Suppressor macrophage treated with lipopolysaccharide for 1 hour (primary cell): ENCODE results near the gene GPRIN2.

Experiments
- DNase-seq, 3 donors: peaks; one replicate each; pipeline ENCODE4 v3.0.0-alpha.2; 2020 to 2022

Gene GPRIN2

GRCh38 chr10:46547541-46548497, 8.6 kb downstream of the GPRIN2 start:
- no peak for DNase-seq

GRCh38 chr10:46546591-46547540, 9.6 kb downstream of the GPRIN2 start:
- no peak for DNase-seq

GRCh38 chr10:46545861-46546590, 10.4 kb downstream of the GPRIN2 start:
- DNase-seq: no peak

GRCh38 chr10:46544989-46545791, 11.3 kb downstream of the GPRIN2 start:
- peak; percentile 37 to 46 (median 39) for DNase-seq

GRCh38 chr10:46543466-46544377, 12.7 kb downstream of the GPRIN2 start:
- DNase-seq: no peak

- no peak for DNase-seq
Observed at GRCh38 chr10:46542567-46543465, 13.6 kb downstream of the GPRIN2 start.

GRCh38 chr10:46541735-46542566, 14.5 kb downstream of the GPRIN2 start:
- DNase-seq: no peak

GRCh38 chr10:46541017-46541661, 15.3 kb downstream of the GPRIN2 start:
- no peak for DNase-seq

GRCh38 chr10:46540412-46541016, 15.9 kb downstream of the GPRIN2 start:
- no peak for DNase-seq

- DNase-seq: no peak
Observed at GRCh38 chr10:46539596-46540411, 16.7 kb downstream of the GPRIN2 start.

GRCh38 chr10:46538717-46539426, 17.6 kb downstream of the GPRIN2 start:
- DNase-seq: no peak

- no peak for DNase-seq
Observed at GRCh38 chr10:46538155-46538554, 18.3 kb downstream of the GPRIN2 start.

- no peak for DNase-seq
Observed at GRCh38 chr10:46537309-46537708, 19.1 kb downstream of the GPRIN2 start.

- no peak for DNase-seq
Observed at GRCh38 chr10:46536781-46537180, 19.7 kb downstream of the GPRIN2 start.

GRCh38 chr10:46536171-46536570, 20.3 kb downstream of the GPRIN2 start:
- no peak for DNase-seq
